BE2C (cell line): Measurements from ENCODE around the gene HPCAL1.

ENCODE experiments used
- DNase-seq: peaks from one replicate; pipeline ENCODE4 v3.0.0-alpha.2; 2020
- H3K27me3 ChIP-seq: fragments of 250-450 bp; sonication (Bioruptor Pico); 2 replicates; pipeline ENCODE4 v1.5.1; 2020; ENCODE audit warnings: mild to moderate bottlenecking
- H3K36me3 ChIP-seq: fragments of 250-450 bp; sonication (Bioruptor Pico); 2 replicates; pipeline ENCODE4 v1.5.1; 2020; ENCODE audit warnings: mild to moderate bottlenecking
- H3K4me1 ChIP-seq: fragments of 250-450 bp; sonication (Bioruptor Pico); 2 replicates; pipeline ENCODE4 v1.5.1; 2020
- H3K4me3 ChIP-seq: 2 replicates; pipeline ENCODE4 v1.5.1; 2011; ENCODE audit warnings: low read depth, low read length
- H3K9me3 ChIP-seq: fragments of 250-450 bp; sonication (Bioruptor Pico); 2 replicates; pipeline ENCODE4 v1.5.1; 2020
- TF ChIP-seq, protein P1 (sequence below): IDR thresholded peaks from 2 replicates; pipeline ENCODE4 v1.5.1; 2012; ENCODE audit warnings: mild to moderate bottlenecking, low read depth, low read length

The HPCAL1 gene

DNA sequence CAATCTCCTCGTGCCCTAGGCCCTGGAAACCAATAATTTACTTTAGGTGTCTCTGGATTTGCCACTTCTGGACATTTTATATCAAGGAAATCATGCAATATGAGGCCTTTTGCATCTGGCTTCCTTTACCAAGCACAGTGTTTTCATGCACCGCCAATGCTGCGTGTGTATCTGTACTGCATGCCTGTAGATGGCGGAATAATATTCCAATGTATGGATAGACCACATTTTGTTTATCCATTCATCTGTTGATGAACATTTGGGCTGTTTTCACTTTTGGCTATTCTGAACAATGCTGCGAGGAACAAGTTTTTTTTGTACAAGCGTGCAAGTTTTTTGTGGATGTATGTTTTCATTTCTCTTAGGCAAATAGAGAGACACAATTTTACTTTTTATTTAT, 18.9 kb downstream of the HPCAL1 start:
- TF ChIP-seq, protein P1, sequence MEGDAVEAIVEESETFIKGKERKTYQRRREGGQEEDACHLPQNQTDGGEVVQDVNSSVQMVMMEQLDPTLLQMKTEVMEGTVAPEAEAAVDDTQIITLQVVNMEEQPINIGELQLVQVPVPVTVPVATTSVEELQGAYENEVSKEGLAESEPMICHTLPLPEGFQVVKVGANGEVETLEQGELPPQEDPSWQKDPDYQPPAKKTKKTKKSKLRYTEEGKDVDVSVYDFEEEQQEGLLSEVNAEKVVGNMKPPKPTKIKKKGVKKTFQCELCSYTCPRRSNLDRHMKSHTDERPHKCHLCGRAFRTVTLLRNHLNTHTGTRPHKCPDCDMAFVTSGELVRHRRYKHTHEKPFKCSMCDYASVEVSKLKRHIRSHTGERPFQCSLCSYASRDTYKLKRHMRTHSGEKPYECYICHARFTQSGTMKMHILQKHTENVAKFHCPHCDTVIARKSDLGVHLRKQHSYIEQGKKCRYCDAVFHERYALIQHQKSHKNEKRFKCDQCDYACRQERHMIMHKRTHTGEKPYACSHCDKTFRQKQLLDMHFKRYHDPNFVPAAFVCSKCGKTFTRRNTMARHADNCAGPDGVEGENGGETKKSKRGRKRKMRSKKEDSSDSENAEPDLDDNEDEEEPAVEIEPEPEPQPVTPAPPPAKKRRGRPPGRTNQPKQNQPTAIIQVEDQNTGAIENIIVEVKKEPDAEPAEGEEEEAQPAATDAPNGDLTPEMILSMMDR = no peak
- Histone ChIP-seq H3K36me3 (peaks cover 11% of the 10 kb centered on the region), H3K27me3 (no peaks in the 10 kb centered on the region), H3K4me1 (peaks cover 10% of the 10 kb centered on the region), H3K9me3 (peaks cover 6% of the 10 kb centered on the region), H3K4me3 (no peak overlapping the region)
- DNase-seq = no peak

DNA sequence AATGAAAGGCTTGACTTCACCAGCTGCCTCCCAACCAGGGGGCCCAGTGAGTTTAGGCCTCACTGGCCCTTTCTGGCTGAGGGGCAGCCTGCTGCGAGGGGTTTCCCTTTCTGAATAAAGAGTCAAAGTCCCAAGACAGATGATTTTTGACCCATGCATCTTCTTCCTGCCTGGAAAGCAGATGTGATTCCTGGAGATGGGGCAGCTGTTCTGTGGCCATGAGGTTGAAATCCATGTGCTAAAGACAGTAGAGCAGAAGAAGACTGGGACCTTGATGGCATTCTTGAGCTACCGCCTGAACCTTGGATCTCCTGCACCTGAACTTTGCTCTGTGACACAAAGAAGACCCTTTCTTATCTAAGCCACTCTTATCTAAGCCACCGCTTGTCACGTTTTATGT, 19.8 kb downstream of the HPCAL1 start:
- Histone ChIP-seq H3K36me3 (peaks cover 11% of the 10 kb centered on the region), H3K9me3 (peaks cover 6% of the 10 kb centered on the region), H3K27me3 (no peaks in the 10 kb centered on the region), H3K4me3 (no peak overlapping the region), H3K4me1 (peaks cover 12% of the 10 kb centered on the region)
- TF ChIP-seq, protein P1 = no peak
- DNase-seq = no peak

DNA sequence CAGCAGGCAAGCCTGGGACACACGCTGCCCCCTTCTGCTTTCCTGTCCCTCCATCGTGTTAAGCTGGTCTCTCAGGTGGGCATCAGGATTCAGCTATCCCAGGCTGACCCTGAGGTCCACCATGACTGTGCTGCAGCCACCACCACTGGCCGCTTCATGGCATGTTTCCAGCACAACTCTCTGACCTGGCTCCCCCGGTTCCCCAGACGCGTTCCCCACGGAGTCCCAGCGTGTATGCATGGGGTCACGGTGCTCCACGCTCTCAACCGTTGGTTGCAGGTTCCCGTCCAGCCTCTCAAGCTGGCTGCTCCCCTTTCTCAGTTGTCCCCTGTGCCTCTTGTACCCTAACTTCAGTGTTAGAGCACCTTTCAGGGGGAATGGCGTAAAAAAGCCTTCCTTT, 20.3 kb downstream of the HPCAL1 start:
- Histone ChIP-seq H3K4me1 (peaks cover 13% of the 10 kb centered on the region), H3K4me3 (no peak overlapping the region), H3K36me3 (peaks cover 11% of the 10 kb centered on the region), H3K9me3 (peaks cover 6% of the 10 kb centered on the region), H3K27me3 (no peaks in the 10 kb centered on the region)
- no peak for DNase-seq
- TF ChIP-seq, protein P1 = no peak

DNA sequence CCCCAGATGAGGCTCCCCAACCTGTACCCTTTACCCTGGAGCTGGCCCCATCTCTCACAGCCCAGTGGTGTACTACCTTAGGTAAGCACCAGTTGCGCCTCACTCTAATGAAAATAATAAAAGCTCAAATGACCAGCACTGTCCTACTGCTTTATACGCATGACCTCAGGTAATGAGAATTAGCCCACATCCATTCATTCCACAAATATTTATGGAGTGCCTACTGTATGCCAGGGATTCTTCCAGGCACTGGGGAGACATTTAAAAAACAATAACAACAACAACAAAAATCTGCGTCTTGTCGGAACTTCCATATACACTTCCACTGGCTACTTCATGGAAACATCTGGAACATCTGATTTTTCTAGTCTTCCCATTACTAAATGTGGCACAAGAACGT, 20.8 kb downstream of the HPCAL1 start:
- H3K9me3 ChIP-seq = peaks cover 6% of the 10 kb centered on the region
- H3K27me3 ChIP-seq = no peaks in the 10 kb centered on the region
- DNase-seq = no peak
- peaks cover 18% of the 10 kb centered on the region for H3K4me1 ChIP-seq
- H3K4me3 ChIP-seq = no peak overlapping the region
- TF ChIP-seq, protein P1 = no peak
- peaks cover 11% of the 10 kb centered on the region for H3K36me3 ChIP-seq

DNA sequence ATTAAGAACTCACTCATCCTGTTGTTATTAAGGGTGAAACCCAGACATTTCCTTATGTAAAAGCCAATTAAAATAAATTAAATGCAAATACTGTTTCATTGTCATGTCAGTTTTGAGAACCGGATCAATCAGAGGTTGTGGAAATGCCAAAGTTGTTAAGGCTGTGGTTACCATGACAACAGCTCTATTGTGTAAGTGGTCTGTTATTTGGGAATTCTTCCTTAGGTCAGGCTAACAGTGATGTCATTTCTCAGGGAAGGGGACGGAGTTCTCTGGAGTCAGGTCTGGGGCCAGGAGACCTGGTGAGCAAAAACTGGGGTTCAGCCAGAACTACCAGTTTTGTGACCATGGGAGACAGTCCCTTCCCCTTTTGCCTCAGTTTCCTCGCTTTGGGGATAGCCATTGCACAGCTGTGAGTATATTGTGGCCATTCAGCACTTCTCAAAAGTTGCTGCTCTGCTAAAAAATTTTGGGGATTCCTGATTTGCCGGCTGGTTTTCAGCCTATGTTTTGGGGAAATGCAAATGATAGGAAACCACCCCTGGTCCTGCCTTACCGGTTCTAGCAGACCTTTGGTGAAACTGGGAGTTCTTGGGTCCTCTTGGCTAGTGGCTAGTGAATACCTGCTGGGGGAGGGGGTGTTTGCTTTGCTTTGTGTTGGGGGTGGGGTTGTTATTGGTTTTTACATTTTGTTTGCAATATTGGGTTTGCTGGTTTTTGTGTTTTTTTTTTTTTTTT, 21.6 kb downstream of the HPCAL1 start:
- Histone ChIP-seq H3K4me3 (no peak overlapping the region), H3K9me3 (peaks cover 6% of the 10 kb centered on the region), H3K27me3 (no peaks in the 10 kb centered on the region), H3K4me1 (peaks cover 22% of the 10 kb centered on the region), H3K36me3 (peaks cover 11% of the 10 kb centered on the region)
- no peak for DNase-seq
- TF ChIP-seq, protein P1 = no peak

DNA sequence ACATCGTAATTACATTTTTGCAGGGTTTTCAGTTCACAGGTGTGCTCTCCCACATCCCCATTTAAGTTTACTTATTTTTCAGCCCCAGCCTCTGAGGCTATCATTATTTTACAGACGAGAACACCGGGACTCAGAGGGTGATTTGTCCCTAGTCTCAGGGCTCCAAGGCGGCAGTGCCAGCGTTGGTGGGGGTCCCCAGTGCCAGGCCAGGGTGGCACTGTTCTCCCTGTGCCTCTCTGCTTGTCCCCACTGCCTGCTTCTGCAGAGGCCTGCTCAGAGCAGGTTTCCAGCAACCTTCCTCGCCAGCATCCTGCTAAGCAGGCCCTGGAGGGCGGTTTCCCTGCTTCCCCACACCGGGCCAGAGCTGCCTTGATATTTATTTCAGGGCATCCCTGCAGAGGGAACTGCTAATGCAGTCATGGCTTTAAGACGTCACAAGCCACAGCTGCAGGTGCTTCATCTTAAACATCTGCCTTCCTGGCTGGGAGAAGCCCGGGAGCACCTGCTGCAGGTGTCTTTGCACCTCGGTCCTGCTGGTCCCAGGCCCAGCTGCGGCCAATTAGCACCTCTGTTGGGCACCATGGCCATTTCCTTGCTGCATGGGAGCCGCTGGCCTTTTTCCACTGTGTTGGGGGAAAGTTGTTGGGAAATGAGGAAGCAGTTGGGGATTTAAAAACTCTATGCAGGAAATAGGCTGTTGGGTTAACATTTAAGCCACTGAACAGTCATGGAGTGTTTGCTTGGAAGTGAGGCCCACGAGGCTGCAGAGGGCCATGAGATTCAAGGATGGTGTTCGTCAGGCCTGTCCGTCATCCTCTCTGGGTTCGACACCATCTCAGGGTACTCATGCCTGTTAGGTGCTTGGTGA, 22.8 kb downstream of the HPCAL1 start:
- H3K4me1 ChIP-seq = peaks cover 28% of the 10 kb centered on the region

More for the DNA sequence above, 22.8 kb downstream of the HPCAL1 start:
- Histone ChIP-seq H3K27me3 (no peaks in the 10 kb centered on the region), H3K36me3 (peaks cover 11% of the 10 kb centered on the region), H3K4me3 (no peak overlapping the region), H3K9me3 (no peaks in the 10 kb centered on the region)
- TF ChIP-seq, protein P1 = no peak
- DNase-seq = no peak
